Measurements from ENCODE around the gene HS6ST3.

- TF ChIP-seq CTCF (IDR thresholded peaks at IDR 0.05 in 2 of 3, conservative IDR thresholded peaks at IDR 0.05 in 1 of 3; ENCODE audit: insufficient read depth in 2 of 3, low read depth in 1 of 3, low read length in 3 of 3) (no peak), REST (IDR thresholded peaks at IDR 0.05; ENCODE audit: borderline replicate concordance) (no peak), REST (CRISPR knock-in tag; IDR thresholded peaks at IDR 0.05; ENCODE audit: low read depth) (no peak), ZNF324 (CRISPR knock-in tag; IDR thresholded peaks at IDR 0.05) (no peak)
These were observed 354.8 kb downstream of the HS6ST3 start for GRCh38 chr13:96444676-96445075.
